Measurements from ENCODE around the gene PMPCA. TPM values are rescaled to one million over a fixed set of nuclear protein-coding genes. Genes with fewer than 3 reads are reported as not detected.

Gene PMPCA
- total RNA-seq, 1 experiment from 2014 or later: 116 TPM

GRCh38 chr9:136372006-136372405, 38.5 kb upstream of the PMPCA start:
- intact Hi-C loops (cut with micrococcal nuclease): no loop called here
- H3K9me3 ChIP-seq (ENCODE audit: control insufficient read depth in 1 of 2, insufficient read depth in 1 of 2, low read depth in 1 of 2, low read length in 2 of 2): no peaks in the 10 kb centered on the region
- no peak for ATAC-seq
- no peaks in the 10 kb centered on the region for H3K27me3 ChIP-seq (ENCODE audit: insufficient read depth, low read length)
- no peak overlapping the region for H3K9ac ChIP-seq (ENCODE audit: low read length)
- H3K79me2 ChIP-seq (ENCODE audit: insufficient read depth, low read length): no peaks in the 10 kb centered on the region
- no peak overlapping the region for H3K4me2 ChIP-seq (ENCODE audit: low read length)
- no peak overlapping the region for H2AFZ ChIP-seq (ENCODE audit: low read depth, low read length, poor library complexity, severe bottlenecking)
- ChIA-PET RAD21 (ENCODE audit: low non-redundant PET in 1 of 2, low total read pairs in 2 of 2, uncharacterized antibody in 2 of 2, unreplicated experiment in 2 of 2) (no interaction called here), POLR2A (no interaction called here), CTCF (interaction anchor here (1.3 kb wide), 1 partner anchor 9 kb away, joined by 6 read pairs; no protein-coding TSS in a partner anchor)
- H3K4me1 ChIP-seq (ENCODE audit: control insufficient read depth in 1 of 2, insufficient read depth in 2 of 2, low read length in 2 of 2): peaks cover 0 to 9% of the 10 kb centered on the region in 2 experiments; a peak in 2 of 4 replicates
- H3K4me3 ChIP-seq (replicated peaks in 1 of 2; ENCODE audit: low read depth in 1 of 2, low read length in 2 of 2): no peak overlapping the region
- H4K20me1 ChIP-seq (ENCODE audit: insufficient read depth): no peaks in the 10 kb centered on the region
- H3K9me2 ChIP-seq (ENCODE audit: insufficient read depth): no peaks in the 10 kb centered on the region
- DNase-seq (ENCODE audit: low read depth, low spot score): no peak
- no peak for TF ChIP-seq EZH2phosphoT487 (IDR thresholded peaks at IDR 0.05; ENCODE audit: borderline replicate concordance)
- TF ChIP-seq FOSL1 (IDR thresholded peaks at IDR 0.05; ENCODE audit: low read depth): no peak
- TF ChIP-seq ZFX (IDR thresholded peaks at IDR 0.05): no peak
- TF ChIP-seq ZBTB33 (IDR thresholded peaks at IDR 0.05; ENCODE audit: extremely low read depth, insufficient replicate concordance, low read length): no peak
- no TSS peak for BruUV-seq (replicated peaks)
- no peaks in the 10 kb centered on the region for H3K36me3 ChIP-seq (ENCODE audit: control insufficient read depth in 1 of 2, insufficient read depth in 2 of 2, low read length in 2 of 2)
- no peak overlapping the region; the same call in 1 of the 2 replicates for H3K27ac ChIP-seq (ENCODE audit: low read depth, low read length)

DNA sequence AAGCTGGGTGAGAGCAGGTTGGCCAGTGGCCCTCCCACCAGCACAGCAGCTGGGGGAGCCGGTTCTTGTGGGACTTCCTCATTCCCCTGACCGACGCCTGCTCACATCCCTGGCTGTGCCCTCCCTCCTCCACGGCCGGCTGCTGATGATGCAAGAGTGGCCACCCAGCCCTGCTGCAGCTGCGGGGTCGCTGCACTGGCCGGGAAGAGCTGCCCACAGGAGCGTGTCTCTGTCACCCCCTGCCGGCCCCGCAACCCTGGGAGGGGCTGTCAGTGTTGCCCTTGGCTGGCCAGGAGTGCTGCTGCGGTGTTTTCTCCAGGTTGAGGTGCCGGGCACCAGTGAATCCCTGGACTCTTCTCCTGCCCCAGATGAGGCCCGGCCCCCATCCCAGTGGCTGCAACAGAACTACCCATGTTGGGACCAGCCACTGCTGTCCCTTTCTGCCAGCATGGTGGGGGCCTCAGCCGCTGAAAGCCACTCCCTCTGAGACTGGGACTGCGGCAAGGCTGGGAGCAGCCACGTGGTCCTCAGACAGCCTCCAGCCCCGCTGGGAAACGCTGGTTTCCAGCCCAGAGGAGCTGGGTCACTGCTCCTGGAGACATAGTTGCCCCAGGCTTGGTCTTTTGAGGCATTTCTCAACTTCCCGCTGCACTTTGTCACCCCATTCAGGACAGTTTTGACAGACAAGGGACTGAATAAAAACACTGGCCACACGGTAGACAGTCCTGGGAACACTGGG, 37.7 kb upstream of the PMPCA start:
- H3K4me3 ChIP-seq (replicated peaks in 1 of 2; ENCODE audit: low read depth in 1 of 2, low read length in 2 of 2): no peak overlapping the region
- H3K4me1 ChIP-seq (ENCODE audit: control insufficient read depth in 1 of 2, insufficient read depth in 2 of 2, low read length in 2 of 2): peaks cover 0 to 9% of the 10 kb centered on the region in 2 experiments; a peak in 2 of 4 replicates
- no peaks in the 10 kb centered on the region for H3K27me3 ChIP-seq (ENCODE audit: insufficient read depth, low read length)
- H3K9ac ChIP-seq (ENCODE audit: low read length): no peak overlapping the region
- peak; percentile 15; the same call in 1 of the 2 replicates for ATAC-seq
- H2AFZ ChIP-seq (ENCODE audit: low read depth, low read length, poor library complexity, severe bottlenecking): no peak overlapping the region
- ChIA-PET CTCF (interaction anchor here (1.0 to 1.3 kb wide), 2 partner anchors 10 kb away, joined by 3 to 6 read pairs; no protein-coding TSS in a partner anchor), POLR2A (no interaction called here), RAD21 (ENCODE audit: low non-redundant PET in 1 of 2, low total read pairs in 2 of 2, uncharacterized antibody in 2 of 2, unreplicated experiment in 2 of 2) (no interaction called here)
- TF ChIP-seq REST (IDR thresholded peaks at IDR 0.05; ENCODE audit: low read depth): no peak
- no peak for TF ChIP-seq FOSL1 (IDR thresholded peaks at IDR 0.05; ENCODE audit: low read depth)
- no peak for TF ChIP-seq POLR2A (IDR thresholded peaks at IDR 0.05; ENCODE audit: borderline replicate concordance, extremely low read depth, insufficient read depth, insufficient read length)
- no peak for TF ChIP-seq EGR1 (IDR thresholded peaks at IDR 0.05; ENCODE audit: low read depth)
- no peak for TF ChIP-seq TCF7L2 (IDR thresholded peaks at IDR 0.05; ENCODE audit: borderline replicate concordance, extremely low read depth, insufficient read depth, insufficient read length)
- no peak for TF ChIP-seq SRF (IDR thresholded peaks at IDR 0.05; ENCODE audit: low read depth)
- no peak for TF ChIP-seq CEBPB (IDR thresholded peaks at IDR 0.05; ENCODE audit: low read depth)
- TF ChIP-seq YY1 (IDR thresholded peaks at IDR 0.05; ENCODE audit: extremely low read depth, insufficient replicate concordance, low read depth, low read length): no peak
- BruUV-seq (replicated peaks): no TSS peak
- H3K79me2 ChIP-seq (ENCODE audit: insufficient read depth, low read length): no peaks in the 10 kb centered on the region
- intact Hi-C loops (cut with micrococcal nuclease): no loop called here
- no peaks in the 10 kb centered on the region for H3K36me3 ChIP-seq (ENCODE audit: control insufficient read depth in 1 of 2, insufficient read depth in 2 of 2, low read length in 2 of 2)
- no peaks in the 10 kb centered on the region for H3K9me3 ChIP-seq (ENCODE audit: control insufficient read depth in 1 of 2, insufficient read depth in 1 of 2, low read depth in 1 of 2, low read length in 2 of 2)
- no peak for DNase-seq (ENCODE audit: low read depth, low spot score)
- no peak overlapping the region; the same call in 1 of the 2 replicates for H3K27ac ChIP-seq (ENCODE audit: low read depth, low read length)
- no peaks in the 10 kb centered on the region for H3K9me2 ChIP-seq (ENCODE audit: insufficient read depth)
- H3K4me2 ChIP-seq (ENCODE audit: low read length): peak overlapping the region; percentile 12; the same call in 1 of the 2 replicates
- no peaks in the 10 kb centered on the region for H4K20me1 ChIP-seq (ENCODE audit: insufficient read depth)
